GM12865 (cell line): ENCODE results near the gene NARF.

Source experiments
- DNase-seq: peaks from one replicate; pipeline ENCODE4 v3.0.0; 2010; ENCODE audit warnings: low read depth
- H3K4me3 ChIP-seq: 2 replicates; pipeline ENCODE4 v1.5.1; 2011; ENCODE audit warnings: mild to moderate bottlenecking, low read depth, low read length, control low read depth
- CTCF ChIP-seq: IDR thresholded peaks from 2 replicates; pipeline ENCODE4 v1.5.1; 2011; ENCODE audit warnings: low read length, control low read depth, low read depth, inconsistent platforms; ENCODE audit not compliant: insufficient read depth; ENCODE audit errors: missing control alignments

Gene NARF

GRCh38 chr17:82479602-82480001 lies 21.1 kb downstream of the NARF start:
- no peak overlapping the region for H3K4me3 ChIP-seq
- no peak for TF ChIP-seq CTCF
- no peak for DNase-seq

GRCh38 chr17:82480318-82480717 lies 21.8 kb downstream of the NARF start:
- H3K4me3 ChIP-seq, result no peak overlapping the region
- TF ChIP-seq CTCF, result no peak
- DNase-seq, result no peak

- no peak for TF ChIP-seq CTCF
- no peak overlapping the region for H3K4me3 ChIP-seq
- DNase-seq, result no peak
Observed at GRCh38 chr17:82483204-82483660, 24.7 kb downstream of the NARF start.

GRCh38 chr17:82483836-82484235 lies 25.3 kb downstream of the NARF start:
- H3K4me3 ChIP-seq, result no peak overlapping the region
- DNase-seq, result no peak
- TF ChIP-seq CTCF, result no peak

GRCh38 chr17:82486231-82487094 lies 27.9 kb downstream of the NARF start:
- TF ChIP-seq CTCF, result no peak
- H3K4me3 ChIP-seq, result no peak overlapping the region
- DNase-seq, result no peak

GRCh38 chr17:82487910-82488309 lies 29.4 kb downstream of the NARF start:
- no peak for DNase-seq
- H3K4me3 ChIP-seq, result no peak overlapping the region
- no peak for TF ChIP-seq CTCF

GRCh38 chr17:82489117-82489516 lies 30.6 kb downstream of the NARF start:
- no peak overlapping the region for H3K4me3 ChIP-seq
- no peak for TF ChIP-seq CTCF
- DNase-seq, result no peak
